HG03159 (cell line): ENCODE data around the gene DEFB112.

Experiments used
- ATAC-seq: cut with Tn5 transposase; IDR thresholded peaks from one replicate; pipeline ENCODE4 v1.9.1; 2021; ENCODE audit warnings: mild to moderate bottlenecking, moderate library complexity; ENCODE audit not compliant: unreplicated experiment

DEFB112 gene

GRCh38 chr6:50049829-50050228 lies at the start of gene DEFB112:
Gene DEFB112, minus strand, starts transcription at chr6:50049929. Its CDS starts 60 bp downstream, at chr6:50049869.
- ATAC-seq = no peak

GRCh38 chr6:50098641-50098993 lies 48.9 kb upstream of the DEFB112 start:
- ATAC-seq = no peak

GRCh38 chr6:50097966-50098640 lies 48.4 kb upstream of the DEFB112 start:
- no peak for ATAC-seq

- no peak for ATAC-seq
Observed at GRCh38 chr6:50096296-50096695, 46.6 kb upstream of the DEFB112 start.

DNA sequence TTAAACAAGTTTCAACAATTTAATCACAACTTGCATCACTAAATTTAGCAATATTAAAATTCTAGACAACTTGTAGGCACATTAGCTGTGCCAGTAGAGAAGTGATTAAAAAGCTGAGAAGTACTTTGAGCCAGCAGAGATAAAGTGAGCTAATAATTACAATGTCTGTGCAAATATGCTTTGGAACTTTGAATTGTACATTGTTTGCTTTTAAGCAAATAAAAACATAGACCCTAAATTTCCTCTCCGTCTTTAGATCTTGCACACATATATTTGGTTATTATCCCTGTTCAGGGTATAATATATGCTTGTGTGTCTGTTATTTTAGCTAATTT lies 44.2 kb upstream of the DEFB112 start:
- ATAC-seq = no peak

DNA sequence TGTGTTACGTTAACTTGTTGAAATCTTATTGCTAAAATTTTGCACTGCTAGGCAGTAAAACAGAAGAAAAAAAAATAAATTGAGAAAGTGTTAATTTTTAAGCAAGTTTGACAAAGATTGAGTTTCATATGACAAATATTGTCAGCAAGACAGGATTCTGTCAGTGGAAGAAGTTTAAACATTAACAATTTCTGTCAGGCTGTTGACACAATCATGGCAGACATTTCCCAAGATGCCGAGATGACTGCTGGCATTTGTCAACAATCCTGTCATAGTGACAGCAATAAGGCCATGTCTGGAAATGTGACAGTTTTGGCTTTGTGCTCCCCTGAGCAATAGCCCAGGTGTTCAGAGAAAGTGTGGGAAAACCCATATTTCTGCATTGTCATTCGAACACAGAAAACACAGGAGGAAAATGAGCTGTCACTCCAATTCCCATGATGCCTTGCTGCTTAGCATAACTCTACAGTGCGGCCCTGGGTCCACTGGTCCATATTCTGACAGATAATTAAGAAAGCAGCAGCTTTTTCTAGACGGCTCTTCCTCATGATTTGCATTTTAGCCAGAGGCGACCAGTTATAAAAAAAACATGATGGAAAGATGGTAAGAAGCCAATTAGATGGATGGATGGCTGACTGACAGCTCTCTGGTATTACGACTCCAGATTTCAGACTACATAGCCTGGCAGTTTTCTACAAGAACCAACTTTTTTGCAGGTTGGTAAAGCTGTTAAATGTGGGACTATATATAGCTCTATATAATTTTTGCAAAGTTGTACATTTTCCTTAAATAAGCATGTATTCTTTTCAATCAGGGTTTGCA lies 43.6 kb upstream of the DEFB112 start:
- no peak for ATAC-seq

- no peak for ATAC-seq
Observed at GRCh38 chr6:50091641-50092040, 41.9 kb upstream of the DEFB112 start.

DNA sequence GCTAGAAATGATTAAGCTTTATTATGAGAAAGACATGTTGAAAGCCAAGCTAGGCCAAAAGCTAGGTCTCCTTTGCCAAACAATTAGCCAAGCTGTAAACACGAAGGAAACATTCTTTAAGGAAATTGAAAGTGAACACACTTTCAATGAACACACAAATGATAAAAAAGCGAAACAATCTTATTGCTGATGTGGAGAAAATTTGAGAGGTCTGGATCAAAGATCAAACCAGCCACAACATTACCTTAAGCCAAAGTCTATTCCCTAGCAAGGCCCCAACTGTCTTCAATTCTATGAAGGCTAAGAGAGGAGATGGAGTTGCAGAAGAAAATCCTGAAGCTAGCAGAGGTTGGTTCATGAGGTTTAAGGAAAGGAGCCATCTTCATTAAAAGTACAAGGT lies 40.2 kb upstream of the DEFB112 start:
- no peak for ATAC-seq

GRCh38 chr6:50087231-50087954 lies 37.7 kb upstream of the DEFB112 start:
- no peak for ATAC-seq

DNA sequence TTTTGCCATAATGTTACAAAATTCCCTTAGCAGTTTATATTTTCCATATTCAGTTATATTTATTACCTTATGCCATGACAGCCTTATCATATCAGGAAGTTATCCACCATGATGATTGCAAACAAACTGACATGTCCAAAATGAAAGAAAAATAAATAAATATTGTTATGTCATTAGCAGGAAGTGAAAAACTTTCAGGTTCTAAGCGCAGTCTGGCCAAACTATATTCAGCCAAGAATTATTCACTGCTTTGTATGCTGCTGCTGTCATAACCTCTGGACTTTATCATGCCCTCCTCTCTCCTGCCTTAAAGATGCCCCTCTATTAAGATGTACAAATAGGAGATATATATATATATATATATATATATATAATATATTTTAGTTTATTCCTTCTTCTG lies 27.7 kb upstream of the DEFB112 start:
- no peak for ATAC-seq

DNA sequence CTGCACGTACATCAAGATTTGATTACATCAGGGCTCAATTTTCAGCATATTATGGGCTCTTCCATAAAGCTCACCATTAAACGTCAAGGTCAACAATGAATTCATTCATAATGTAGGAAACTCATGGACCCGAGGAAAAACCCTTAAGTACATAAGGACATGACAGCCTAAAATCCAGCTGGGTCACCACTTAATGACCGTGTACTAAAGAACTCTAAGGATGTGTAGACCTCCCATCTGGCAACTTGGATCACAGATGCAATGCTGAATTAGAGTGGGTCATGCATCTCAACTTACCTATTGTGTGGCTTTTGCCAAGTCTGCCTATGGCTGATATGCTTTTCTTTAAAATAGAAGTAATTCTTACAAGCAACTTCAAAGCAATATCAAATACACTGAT lies 26.7 kb upstream of the DEFB112 start:
- ATAC-seq = no peak

DNA sequence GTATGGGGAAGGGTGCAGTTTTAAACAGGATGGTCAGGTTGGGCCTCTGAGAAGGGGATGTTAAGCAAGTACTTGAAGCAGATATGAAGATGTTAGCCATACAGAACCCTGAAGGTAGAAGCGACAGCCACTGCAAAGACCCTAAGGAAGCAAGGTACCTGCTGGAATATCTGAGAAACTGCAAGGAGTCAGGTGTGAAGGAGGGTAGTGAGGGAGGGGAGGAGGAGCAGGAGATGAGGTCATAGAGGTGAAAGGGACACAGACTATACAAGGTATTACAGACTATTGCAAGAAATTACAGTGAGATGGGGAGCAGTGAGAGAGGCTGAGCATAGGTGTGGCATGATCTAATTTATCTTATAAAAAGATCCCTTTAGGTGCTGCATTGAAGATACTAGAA lies 22.2 kb upstream of the DEFB112 start:
- no peak for ATAC-seq

DNA sequence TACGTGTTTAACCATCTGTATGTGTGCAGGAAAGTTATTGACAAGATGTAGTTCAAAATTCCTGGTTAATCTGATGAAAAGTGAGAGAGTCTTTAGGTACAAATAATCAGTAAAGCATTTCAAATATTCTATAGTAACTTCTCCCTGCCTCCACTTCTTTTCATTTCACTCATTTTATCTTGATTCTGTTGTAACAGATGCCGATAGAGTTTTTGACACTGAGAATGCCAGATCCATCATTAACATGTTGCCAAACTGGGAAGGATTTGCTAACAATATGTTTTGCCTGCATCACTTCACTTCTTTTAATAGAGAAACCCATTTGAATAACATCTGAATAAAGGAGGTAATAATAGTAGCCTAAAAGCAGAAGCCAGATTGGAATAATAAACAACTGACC lies 20.4 kb upstream of the DEFB112 start:
- no peak for ATAC-seq

GRCh38 chr6:50062051-50062450 lies 12.3 kb upstream of the DEFB112 start:
- ATAC-seq = peak; percentile 68

- no peak for ATAC-seq
Observed at GRCh38 chr6:50056242-50056641, 6.5 kb upstream of the DEFB112 start.

DNA sequence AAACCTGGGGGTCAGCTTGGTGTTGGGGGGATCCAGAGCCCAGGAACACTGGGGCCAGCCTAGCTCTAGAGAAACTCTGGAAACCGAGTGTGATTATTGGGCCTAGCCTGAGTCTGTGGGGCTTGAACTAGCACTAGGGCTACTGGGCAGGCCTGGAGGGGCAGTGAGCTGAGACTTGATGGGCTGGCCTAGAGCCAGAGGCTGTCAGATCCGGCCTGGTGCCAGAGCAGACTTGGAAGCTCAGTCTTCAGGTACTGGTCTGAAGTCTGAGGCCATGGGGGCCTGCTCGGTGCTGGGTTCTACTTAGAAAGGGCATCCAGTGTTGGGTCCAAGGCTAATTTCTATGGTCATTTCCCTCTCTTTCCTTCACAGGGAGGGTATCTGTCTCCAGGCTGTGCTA lies 2.7 kb downstream of the DEFB112 start:
- ATAC-seq = no peak

GRCh38 chr6:50030777-50031562 lies 18.8 kb downstream of the DEFB112 start:
- peak; percentile 85 for ATAC-seq

- peak; percentile 16 for ATAC-seq
Observed at GRCh38 chr6:50030350-50030749, 19.4 kb downstream of the DEFB112 start.

- ATAC-seq = no peak
Observed at GRCh38 chr6:50025258-50025657, 24.5 kb downstream of the DEFB112 start.

- no peak for ATAC-seq
Observed at GRCh38 chr6:50021894-50022293, 27.8 kb downstream of the DEFB112 start, which contains the start of gene DEFB110. Gene DEFB110, minus strand, starts transcription at chr6:50021994. Its CDS starts 59 bp downstream, at chr6:50021935.

DNA sequence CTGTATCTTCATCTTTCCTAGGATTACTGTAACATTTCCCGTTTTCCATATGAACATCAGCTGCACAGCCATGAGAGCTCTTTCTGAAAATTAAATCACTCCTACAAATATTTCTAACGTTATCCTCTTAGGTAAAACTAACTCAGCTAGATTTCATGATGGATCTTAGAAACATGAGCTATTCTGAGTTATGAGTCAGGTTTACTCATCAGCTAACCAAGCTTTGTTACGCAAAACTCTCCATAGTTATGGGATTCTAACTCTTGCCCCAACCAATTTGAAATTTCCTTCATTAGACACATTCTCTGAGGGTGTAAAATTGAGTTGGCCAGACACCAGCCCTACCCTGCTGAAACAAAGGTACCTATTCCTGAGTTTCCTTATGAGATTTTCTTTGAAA lies 41.9 kb downstream of the DEFB112 start:
- ATAC-seq = no peak
